MV-4-11 (cell line): ENCODE measurements around the gene DMD.
"Not testable (repeated sequence)": the region's sequence is repeated elsewhere in the genome, so short reads cannot be mapped to it uniquely, and the experiment has no call there.

ENCODE experiments used
- DNase-seq: peaks from one replicate; lab custom pipeline; 2025; lab: John Stamatoyannopoulos, UW

Gene DMD

GRCh38 chrX:32618154-32618553 is 593.2 kb downstream of the DMD start:
- DNase-seq: no peak

DNA sequence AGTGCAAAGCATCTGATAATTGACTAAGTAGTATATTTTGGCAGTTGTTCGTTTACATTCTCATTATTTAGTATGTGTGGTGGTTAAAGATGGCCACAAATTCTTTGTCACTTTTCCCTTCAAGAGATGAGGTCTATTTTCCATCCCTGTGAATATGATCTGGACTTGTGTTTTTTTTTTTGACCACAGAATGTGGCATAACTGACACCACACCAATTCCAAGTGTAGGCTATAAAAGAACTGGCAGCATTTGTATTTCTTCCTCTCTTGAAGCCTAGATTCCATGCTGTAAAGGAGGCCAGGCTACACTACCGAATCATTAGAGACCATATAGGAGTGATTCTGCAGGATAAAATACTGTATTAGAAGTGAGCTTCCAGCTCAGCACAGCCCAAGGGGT is 596.6 kb downstream of the DMD start:
- no peak for DNase-seq

DNA sequence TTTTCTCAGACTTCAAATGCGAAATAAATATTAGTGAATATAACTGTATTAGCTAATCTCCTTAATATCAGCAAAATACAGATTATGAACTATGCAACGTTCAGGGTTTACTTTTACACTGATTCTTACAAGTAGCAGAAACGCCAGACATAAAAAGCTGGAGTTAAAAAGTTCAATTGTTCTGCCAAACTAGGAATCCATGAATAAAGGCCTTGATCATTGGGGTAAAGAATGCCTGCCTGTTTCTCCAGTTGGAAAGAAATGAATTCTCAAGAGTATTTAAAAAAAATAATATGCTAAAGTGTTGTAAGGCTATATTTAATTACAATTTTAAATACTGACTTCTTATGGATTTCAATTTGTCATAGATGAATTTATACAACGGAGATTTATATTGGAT is 612.2 kb downstream of the DMD start:
- no peak for DNase-seq

DNA sequence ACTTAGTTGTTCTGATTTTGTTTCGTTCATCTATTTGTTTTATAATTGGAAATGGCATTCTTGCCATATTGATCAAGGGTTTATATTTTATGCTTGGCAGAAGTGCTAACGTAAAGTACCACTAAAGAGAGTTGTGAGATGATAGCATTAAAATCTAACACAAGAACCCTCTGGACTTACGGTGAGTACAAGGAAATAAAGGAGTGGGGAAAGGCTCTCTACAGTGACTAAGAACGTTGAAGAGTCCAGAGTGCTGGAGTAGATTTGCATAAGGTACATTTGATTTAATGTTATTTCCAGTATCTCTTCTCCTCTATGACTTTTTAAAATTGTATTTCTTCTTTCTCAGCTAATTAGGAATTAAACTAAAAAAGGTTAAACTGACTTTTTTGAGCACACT is 612.6 kb downstream of the DMD start:
- DNase-seq: no peak

GRCh38 chrX:32597777-32598176 is 613.6 kb downstream of the DMD start:
- no peak for DNase-seq

- no peak for DNase-seq
Measured at GRCh38 chrX:32592786-32593185, 618.6 kb downstream of the DMD start.

- DNase-seq: no peak
Measured at GRCh38 chrX:32591589-32591988, 619.8 kb downstream of the DMD start.

- DNase-seq: no peak
Measured at GRCh38 chrX:32582729-32583128, 628.6 kb downstream of the DMD start.

DNA sequence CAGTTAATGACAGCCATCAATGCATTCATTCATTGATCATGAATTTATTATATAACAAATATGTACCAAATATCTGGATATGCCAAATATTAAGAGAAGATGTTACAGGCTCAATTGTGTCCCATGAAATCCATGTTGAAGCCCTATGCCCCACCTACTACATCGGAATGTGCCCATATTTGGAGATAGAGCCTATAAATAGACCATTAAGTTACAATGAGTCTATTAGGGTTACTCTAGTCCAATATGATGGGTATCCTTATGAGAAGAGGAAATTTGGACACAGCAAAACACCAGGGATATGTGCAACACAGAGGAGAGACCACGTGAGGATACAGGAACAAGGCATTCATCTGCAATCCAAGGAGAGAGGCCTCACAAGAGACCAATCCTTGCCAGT is 634.5 kb downstream of the DMD start:
- DNase-seq: no peak

GRCh38 chrX:32572644-32573043 is 638.7 kb downstream of the DMD start:
- no peak for DNase-seq

DNA sequence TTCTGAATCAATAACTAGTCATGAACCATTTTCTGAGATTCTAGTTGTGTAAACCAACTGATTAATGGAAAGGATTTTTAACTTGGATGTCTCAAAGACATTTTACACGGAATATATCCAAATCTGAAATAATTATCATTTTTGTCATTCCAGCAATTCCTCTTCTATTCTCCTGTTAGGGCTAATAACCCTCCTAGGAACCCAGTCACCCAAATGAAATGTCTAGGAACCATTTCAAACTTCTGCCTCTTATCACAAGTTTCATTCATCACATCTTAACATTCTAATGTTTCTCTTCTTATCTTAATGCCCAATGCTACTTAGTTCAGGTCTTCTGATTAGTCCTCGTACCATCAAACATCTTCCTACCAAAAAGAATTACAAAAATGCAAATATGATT is 639.8 kb downstream of the DMD start:
- DNase-seq: no peak

DNA sequence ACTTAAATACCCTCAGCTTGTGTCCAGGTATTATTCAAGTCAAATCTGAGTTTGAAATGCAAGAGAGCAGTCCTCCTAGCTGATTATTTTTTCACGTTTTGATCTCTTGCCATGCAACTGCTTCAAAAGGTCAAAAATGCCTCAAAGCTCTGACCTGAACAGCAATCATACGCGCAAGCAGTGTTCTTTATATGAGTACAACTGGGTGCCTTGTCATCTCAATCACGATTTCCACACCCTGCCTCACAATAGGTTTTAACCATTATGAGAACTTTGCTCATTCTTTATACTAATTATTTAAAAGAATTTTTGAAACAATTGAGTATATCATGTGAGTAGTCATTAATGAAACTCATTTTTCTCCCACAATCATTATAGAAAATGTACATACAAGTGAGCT is 649.1 kb downstream of the DMD start:
- no peak for DNase-seq

DNA sequence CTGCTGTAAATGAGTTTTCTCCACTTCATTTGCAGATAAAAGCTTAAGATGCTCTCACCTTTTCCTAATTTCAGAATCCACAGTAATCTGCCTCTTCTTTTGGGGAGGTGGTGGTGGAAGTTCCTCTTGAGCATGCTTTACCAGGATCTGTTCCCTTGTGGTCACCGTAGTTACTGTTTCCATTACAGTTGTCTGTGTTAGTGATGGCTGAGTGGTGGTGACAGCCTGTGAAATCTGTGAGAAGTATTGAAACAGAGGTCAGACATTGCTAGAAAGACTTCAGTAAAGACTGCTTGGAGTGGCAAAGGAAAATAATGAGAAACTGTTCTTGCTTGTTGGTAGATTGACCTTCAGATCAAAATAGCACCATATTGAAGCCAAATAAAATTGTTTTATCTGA is 666.2 kb downstream of the DMD start:
- DNase-seq: no peak

DNA sequence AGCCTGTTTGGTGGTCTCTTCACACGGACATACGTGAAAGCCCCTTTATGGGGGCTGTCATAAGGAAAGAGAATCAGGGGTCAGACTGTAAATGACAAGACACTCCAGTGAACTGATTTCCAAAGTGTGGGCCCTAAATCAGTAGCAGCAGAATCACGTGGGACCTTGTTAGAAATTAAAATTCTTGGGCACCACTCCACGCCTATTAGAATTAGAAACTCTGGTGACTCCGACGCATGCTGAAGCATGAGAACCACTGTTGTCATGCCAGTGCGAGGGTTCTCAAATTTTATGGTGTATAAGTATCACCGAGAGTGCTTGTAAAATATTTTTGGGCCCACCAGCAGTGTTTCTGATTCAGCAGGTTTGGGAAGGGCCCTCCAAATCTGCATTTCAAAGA is 672.8 kb downstream of the DMD start:
- no peak for DNase-seq

DNA sequence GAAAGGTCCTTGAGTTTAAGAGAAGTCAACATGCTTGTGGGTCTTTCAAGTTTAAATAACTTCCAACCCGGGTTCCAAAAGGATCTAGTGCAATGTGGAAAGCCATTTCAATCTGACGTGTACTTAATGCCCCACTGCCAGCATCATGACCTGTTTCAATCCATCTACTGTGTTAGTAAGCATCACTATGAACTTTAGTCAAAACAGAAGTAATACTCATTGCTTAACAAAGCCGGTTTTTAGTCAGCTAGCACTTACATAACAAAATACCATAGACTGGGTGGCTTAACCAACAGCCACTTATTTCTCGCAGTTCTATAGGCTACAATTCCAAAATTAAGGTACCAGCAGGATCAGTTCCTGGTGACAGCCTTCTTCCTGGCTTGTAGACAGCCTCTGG is 677.5 kb downstream of the DMD start:
- no peak for DNase-seq

DNA sequence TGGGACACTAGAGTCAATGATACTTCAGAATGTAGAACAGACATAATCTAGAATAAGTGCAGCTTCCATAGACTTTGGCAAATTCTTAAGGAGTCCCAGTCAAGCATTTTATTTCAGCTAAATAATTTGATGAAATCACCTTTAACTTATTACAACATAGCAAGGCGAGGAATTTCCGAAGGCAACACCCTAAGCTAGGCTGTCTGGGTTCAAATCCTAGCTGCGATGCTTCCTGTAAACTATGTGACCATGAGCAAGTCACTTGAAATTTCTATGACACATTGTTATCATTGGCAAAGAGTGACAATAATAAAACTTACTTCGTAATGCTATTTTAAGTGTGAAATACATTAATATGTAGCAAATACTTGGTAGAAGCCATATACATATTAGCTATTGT is 679.1 kb downstream of the DMD start:
- DNase-seq: no peak

- peak; percentile 14 for DNase-seq
Measured at GRCh38 chrX:32530802-32531403, 680.4 kb downstream of the DMD start.

GRCh38 chrX:32528451-32528850 is 682.9 kb downstream of the DMD start:
- not testable (repeated sequence) for DNase-seq

GRCh38 chrX:32525234-32525633 is 686.1 kb downstream of the DMD start:
- DNase-seq: no peak

GRCh38 chrX:32524385-32524784 is 687.0 kb downstream of the DMD start:
- DNase-seq: no peak

- peak; percentile 4 for DNase-seq
Measured at GRCh38 chrX:32520789-32521188, 690.6 kb downstream of the DMD start.

DNA sequence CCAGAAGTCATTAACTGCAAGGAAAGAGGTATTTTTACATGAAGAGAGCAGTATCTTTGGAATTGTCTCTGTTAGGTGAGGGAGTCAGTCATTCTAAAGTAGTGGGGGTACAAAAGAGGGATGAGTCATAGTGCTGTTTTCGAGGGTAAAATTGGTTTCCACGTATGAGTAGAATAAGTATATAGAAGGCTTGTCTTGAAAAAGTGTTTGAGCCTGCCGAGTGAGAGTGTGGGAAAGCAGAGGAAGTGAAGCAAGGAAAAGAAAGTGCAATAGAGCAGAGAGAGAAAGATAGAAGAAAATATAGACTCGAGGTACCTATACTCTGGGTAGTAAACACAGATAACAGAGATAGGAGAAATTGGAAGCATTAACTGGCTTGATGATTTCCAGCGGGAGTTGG is 696.4 kb downstream of the DMD start:
- no peak for DNase-seq

- DNase-seq: no peak
Measured at GRCh38 chrX:32501606-32502005, 709.7 kb downstream of the DMD start.

DNA sequence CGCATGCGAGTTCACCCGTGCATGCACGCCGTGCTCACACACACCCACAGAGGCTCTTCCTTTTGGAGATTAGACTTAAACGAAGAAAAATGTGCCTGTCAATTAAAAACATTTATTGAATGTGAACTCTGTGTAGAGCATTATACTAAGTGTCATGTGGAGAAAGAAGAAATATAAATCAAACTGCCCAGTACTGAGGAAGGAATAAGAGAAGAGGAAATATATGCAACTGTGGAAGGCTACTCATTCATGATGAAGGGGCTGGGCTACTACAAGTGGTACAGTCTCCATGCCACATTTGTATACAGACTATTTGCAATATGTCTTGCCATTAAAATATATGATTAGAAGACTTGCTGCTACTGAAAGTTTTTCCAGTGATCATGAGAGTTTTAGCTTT is 714.7 kb downstream of the DMD start:
- DNase-seq: no peak

DNA sequence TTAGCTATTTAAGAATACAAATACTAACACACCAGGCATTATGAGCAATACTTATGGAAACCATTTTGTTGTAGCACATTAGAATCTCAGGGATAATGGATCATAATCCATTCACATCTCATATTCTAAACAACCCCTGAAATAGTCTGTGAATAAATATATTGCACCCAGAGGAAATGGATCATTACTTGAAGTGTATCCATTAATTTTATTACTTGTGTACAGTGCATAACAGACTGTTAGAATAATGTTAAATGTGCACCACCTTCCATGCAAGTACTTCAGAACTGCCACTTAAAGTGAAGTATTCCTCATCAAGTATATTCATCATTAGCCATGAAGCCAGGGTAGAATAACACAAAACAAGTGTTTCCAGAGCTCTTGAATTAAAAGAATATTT is 715.5 kb downstream of the DMD start:
- DNase-seq: no peak
